ENCODE data around the gene HSFX3.

The HSFX3 gene

GRCh38 chrX:149516604-149517003 lies 33.1 kb downstream of the HSFX3 start:
- DNase-seq, result no peak

- DNase-seq, result no peak
Observed at GRCh38 chrX:149515954-149516602, 33.6 kb downstream of the HSFX3 start.

DNA sequence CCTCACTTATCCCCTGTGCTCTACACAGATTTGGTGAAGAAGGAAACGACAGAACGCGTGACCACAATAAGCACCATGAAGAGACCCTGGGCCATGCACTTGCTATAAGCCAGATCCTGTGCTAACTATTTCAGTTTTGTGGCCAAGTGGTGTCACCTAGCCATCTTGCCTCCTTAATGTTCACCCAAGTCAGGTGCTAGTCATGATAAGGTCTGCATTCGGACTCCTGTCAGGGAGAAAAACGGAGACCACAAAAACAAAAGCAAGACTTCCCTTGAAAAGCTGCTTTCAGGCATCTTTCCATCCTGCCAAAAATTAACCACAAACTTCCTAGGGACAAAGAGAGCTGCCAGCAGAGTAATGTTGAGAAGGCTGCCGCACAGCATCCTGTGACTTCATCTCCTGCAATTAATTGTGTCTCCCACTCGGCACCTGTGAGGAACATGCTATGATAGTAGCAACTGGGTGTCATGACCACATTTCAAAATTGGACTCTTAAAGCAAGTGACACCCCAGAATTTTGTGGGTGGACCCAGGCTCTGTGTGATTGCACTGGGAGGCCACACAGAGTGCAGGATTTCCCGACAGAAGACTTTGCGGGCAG lies 35.8 kb downstream of the HSFX3 start:
- DNase-seq, result no peak

DNA sequence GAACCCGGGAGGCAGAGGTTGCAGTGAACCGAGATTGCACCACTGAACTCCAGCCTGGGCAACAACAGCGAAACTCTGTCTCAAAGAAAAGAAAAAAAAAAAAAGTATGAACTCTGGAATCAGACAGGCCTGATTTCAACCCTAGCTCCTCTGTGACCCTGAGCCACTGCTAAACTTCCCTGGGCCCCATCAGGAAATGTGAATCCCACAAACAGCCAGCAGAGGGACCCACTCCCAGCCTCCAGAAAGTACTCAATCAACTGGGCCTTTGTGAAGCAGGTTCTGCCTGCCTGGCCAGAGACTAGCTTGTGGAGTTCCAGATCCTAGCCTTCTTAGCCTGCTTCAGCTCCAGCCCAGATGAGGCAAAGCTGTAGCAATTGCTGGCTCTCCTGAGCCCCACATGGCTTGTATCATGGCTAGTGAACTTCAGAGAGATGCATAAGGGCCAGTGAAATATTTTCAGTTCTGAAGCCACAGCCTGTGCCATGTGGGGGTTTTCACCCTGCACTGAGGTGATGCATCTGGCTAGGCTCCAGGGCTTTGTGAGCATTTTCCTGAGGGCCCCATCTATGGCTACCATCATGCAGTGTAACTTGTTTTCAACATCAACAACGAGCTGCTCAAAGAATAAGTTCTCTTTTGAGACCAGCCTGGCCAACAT lies 37.4 kb downstream of the HSFX3 start:
- peak; percentile 71 to 72 for DNase-seq

- no peak for DNase-seq
Observed at GRCh38 chrX:149511081-149511480, 38.6 kb downstream of the HSFX3 start.

DNA sequence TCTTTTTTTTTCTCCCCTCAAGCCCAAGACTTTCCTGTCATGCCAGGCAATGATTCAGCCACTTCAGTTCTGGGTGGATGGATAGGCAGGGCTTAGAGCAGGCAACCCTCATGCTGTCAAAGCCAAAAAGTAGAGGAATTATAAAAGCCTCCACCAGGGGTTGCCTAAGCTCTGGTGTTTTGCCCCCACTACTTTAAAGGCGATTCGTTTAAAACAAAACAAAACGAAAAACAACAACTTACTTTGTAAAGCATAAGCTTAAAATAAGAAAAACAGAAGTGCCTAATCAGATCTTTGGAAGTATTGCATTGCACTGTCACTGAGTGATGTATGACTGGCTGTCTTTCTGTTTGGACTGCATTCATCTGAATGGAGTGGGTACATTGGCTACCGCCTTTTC lies 39.3 kb downstream of the HSFX3 start:
- DNase-seq, result no peak

DNA sequence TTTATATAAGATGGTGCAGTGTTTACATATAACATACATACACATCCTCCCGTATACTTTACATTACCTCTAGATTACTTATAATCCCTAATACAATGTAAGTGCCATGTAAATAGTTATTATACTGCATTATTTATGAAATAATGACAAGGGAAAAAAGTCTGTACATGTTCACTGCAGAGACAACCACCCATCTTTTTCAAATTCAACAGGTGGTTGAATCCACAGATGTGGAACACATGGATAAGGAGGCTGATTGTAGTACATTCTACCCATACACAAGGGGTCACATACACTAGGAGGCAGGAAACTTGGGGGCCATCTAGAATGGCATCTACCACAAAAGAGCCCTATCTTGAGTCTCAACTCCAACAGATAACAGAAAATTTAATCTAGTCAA lies 41.3 kb downstream of the HSFX3 start:
- no peak for DNase-seq

GRCh38 chrX:149506349-149506748 lies 43.4 kb downstream of the HSFX3 start:
- no peak for DNase-seq

DNA sequence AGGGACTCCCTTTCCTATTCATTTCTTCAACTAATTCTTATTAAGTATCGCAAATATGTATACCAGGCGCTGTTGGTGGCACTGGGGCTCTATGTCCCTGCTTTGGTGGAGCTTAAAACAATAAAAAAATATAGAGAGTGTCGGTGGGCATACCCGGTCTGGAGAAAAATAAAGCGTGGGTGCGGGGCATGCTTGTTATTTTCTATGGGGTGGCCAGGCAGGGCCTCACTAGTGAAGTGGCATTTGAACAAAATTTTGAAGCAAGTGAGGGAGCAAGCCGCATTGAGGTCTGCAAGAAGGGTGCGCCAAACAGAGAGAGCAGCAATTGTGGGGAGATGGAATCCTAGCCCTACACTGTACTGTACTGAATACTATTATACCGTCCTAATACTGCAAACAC lies 44.1 kb downstream of the HSFX3 start:
- no peak for DNase-seq

- peak; percentile 88 to 89 for DNase-seq
Observed at GRCh38 chrX:149504915-149505651, 44.6 kb downstream of the HSFX3 start, which contains the start of gene IDS. Gene IDS (minus strand): TSS chrX:149505306. CDS start chrX:149505137, 169 bp downstream.

GRCh38 chrX:149504226-149504914 lies 45.4 kb downstream of the HSFX3 start:
- DNase-seq, result peak; percentile 70 to 77

- DNase-seq, result peak; percentile 56 to 66
Observed at GRCh38 chrX:149503446-149503845, 46.3 kb downstream of the HSFX3 start.

DNA sequence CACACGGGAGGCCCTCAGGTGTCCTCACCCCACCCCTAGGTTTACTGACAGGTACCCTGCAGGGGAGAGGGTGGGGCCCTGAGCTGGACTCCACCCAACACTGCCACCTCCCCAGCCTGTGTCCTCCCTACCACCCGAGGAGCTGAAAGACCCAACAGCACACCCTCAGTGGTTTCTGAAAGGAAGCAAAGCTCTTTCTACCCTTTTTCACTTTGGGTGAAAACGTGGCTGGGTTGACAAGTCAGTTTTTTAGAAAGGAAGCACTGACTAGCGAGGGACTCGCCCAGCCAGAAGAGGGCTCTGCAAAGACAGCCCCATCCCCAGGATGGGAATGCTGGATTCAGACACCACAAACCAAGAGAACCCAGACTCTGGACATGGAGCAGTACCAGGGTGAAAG lies 46.8 kb downstream of the HSFX3 start:
- peak in 1 of 2 experiments; percentile 18 for DNase-seq

DNA sequence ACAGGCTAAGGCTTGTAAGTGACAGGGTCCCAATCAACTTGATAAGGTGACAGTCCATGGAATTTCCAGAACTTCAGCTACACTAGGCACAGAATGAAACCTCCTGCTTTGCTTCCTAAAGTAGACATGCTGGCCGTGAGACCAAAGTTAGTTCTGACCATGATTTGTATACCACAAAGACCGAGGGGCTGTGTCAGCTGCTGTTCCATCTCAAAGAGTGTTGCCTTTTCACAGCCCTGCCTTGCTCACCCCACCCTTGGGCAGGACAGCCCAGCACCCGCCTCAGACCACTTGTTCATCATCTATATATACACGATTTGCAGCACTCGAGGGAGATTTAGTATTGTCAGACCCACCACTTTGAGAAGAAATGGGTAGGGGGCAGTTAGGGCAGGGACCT lies 50.0 kb downstream of the HSFX3 start:
- DNase-seq, result peak in 1 of 2 experiments; percentile 4

DNA sequence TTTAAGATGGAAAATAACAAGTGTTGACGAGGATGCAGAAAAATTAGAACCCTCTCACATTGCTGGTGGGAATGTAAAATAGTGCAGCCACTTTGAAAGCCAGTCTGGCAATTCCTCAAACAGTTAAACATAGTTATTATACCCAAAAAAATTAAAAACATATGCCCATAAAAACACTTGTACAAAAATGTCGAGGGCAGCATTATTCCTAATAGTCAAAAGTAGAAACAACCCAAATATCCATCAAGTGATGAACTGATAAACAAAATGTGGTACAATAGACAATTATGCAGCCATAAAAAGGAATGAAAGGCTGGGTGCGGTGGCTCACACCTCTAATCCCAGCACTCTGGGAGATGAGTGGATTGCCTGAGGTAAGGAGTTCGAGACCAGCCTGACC lies 51.0 kb downstream of the HSFX3 start:
- no peak for DNase-seq
